Measurements from ENCODE around the gene CENPN.

The CENPN gene

GRCh38 chr16:80992676-80993293 lies 14.2 kb upstream of the CENPN start:
- DNase-seq: no peak

GRCh38 chr16:80993307-80993706 lies 13.7 kb upstream of the CENPN start:
- DNase-seq: no peak

GRCh38 chr16:80993834-80994233 lies 13.2 kb upstream of the CENPN start:
- no peak for DNase-seq

GRCh38 chr16:80994451-80994850 lies 12.6 kb upstream of the CENPN start:
- DNase-seq: no peak

GRCh38 chr16:80996688-80997138 lies 10.3 kb upstream of the CENPN start:
- DNase-seq: no peak

- no peak for DNase-seq
These were observed 9.7 kb upstream of the CENPN start for GRCh38 chr16:80997139-80997798.

- no peak for DNase-seq
These were observed 8.9 kb upstream of the CENPN start for GRCh38 chr16:80997964-80998620.

GRCh38 chr16:81000873-81001272 lies 6.1 kb upstream of the CENPN start:
- DNase-seq: no peak

GRCh38 chr16:81001330-81001729 lies 5.7 kb upstream of the CENPN start:
- no peak for DNase-seq

- DNase-seq: no peak
These were observed 4.0 kb upstream of the CENPN start for GRCh38 chr16:81003064-81003463.

GRCh38 chr16:81003610-81004460 lies 3.2 kb upstream of the CENPN start:
- DNase-seq: no peak

- DNase-seq: no peak
These were observed 2.2 kb upstream of the CENPN start for GRCh38 chr16:81004646-81005353.

GRCh38 chr16:81005610-81006161 lies 1.3 kb upstream of the CENPN start:
- DNase-seq: no peak

- peak; percentile 72 for DNase-seq
These were observed 702 bp upstream of the CENPN start for GRCh38 chr16:81006211-81006812.

GRCh38 chr16:81008505-81008789 lies 1.4 kb downstream of the CENPN start:
- DNase-seq: no peak

GRCh38 chr16:81012974-81013373 lies 6.0 kb downstream of the CENPN start:
- no peak for DNase-seq

GRCh38 chr16:81014672-81015071 lies 7.7 kb downstream of the CENPN start:
- no peak for DNase-seq

- DNase-seq: no peak
These were observed 11.5 kb downstream of the CENPN start for GRCh38 chr16:81018496-81018895.

GRCh38 chr16:81026429-81026828 lies 19.4 kb downstream of the CENPN start:
- no peak for DNase-seq

GRCh38 chr16:81029930-81030604 lies 23.1 kb downstream of the CENPN start:
- no peak for DNase-seq

GRCh38 chr16:81035398-81035974 lies 28.5 kb downstream of the CENPN start, which contains the start of gene ATMIN:
Gene ATMIN, plus strand, starts transcription at chr16:81035842. Its CDS starts 29 bp downstream, at chr16:81035871.
- peak; percentile 90 for DNase-seq
